GM12891 (cell line): Measurements from ENCODE around the gene RPL13A.

Source experiments
- DNase-seq: peaks from one replicate; pipeline ENCODE4 v3.0.0; 2011; ENCODE audit warnings: low spot score; ENCODE audit not compliant: insufficient read length
- FAIRE-seq: peaks from 2 replicates; lab custom pipeline; 2011; peaks lifted over from hg19 to GRCh38; lab: Jason Lieb, UNC
- PAX5 ChIP-seq: IDR thresholded peaks from 2 replicates; pipeline ENCODE4 v1.6.1; 2011; ENCODE audit warnings: low read length, moderate library complexity, mild to moderate bottlenecking; ENCODE audit not compliant: insufficient read depth, severe bottlenecking
- POLR2A ChIP-seq: IDR thresholded peaks from 2 replicates; pipeline ENCODE4 v1.6.1; 2011; ENCODE audit warnings: low read depth, low read length, control low read depth
- POLR2AphosphoS5 ChIP-seq: IDR thresholded peaks from 2 replicates; pipeline ENCODE4 v1.6.1; 2011; ENCODE audit warnings: low read depth, low read length, control low read depth
- POU2F2 ChIP-seq: IDR thresholded peaks from 2 replicates; pipeline ENCODE4 v1.6.1; 2011; ENCODE audit warnings: low read depth, mild to moderate bottlenecking, control low read depth, low read length, moderate library complexity
- SPI1 ChIP-seq: IDR thresholded peaks from 2 replicates; pipeline ENCODE4 v1.6.1; 2011; ENCODE audit warnings: low read depth, low read length, control low read depth
- TAF1 ChIP-seq: IDR thresholded peaks from 2 replicates; pipeline ENCODE4 v1.6.1; 2011; ENCODE audit warnings: low read depth, low read length, control low read depth

Gene RPL13A

DNA sequence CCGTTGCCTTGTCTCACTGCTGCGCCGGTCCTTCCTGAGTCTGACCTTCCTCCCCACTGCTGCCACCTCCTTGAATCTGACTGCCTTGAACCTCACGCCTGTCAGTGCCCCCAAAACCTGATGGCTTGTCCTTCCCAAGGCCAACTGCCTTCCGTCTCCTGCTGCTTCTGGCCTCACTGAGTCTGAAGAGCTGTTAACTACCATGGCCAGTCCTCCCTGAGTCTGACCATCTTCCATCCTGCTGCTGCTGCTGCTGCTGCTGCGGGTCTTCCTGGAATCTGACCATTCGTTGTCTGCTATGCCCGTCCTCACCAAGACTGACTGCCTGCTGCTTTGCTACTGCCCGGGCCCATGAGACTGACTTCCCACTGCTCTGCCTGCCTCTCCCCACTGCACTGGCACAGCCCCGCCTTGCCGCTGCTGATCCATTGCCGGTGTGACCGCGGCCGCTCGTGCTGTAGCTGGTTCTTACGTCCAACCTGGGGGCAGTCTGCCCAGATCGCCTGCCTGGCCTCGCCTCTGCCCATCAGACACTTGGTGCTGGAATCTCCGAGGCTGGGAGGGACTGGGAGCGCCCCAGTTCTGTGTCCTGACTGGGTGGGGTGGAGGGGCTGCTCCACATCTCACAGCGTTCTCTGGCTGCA, 37.5 kb downstream of the RPL13A start:
- TF ChIP-seq PAX5 (no peak), POLR2A (no peak), TAF1 (no peak), SPI1 (no peak), POU2F2 (no peak), POLR2AphosphoS5 (no peak)
- FAIRE-seq = no peak

DNA sequence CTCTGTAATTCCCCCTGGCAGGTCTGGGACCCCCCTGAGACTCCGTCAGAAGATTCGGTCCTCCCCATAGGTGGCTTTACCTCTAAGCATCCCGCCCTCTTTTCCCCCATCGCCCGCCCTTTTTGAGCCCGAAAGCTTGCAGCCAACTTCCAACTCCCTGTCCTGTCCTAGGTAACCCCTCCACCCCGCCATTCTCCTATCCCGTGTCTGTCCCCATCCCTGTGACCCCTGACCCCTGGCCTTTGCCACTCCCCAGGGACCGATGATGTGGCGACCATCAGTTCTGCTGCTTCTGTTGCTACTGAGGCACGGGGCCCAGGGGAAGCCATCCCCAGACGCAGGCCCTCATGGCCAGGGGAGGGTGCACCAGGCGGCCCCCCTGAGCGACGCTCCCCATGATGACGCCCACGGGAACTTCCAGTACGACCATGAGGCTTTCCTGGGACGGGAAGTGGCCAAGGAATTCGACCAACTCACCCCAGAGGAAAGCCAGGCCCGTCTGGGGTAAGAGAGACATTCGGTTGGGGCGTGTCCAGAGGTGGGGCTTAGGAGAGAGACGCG, 40.9 kb downstream of the RPL13A start:
- FAIRE-seq = no peak
- DNase-seq = no peak
- no peak for TF ChIP-seq TAF1
- no peak for TF ChIP-seq POU2F2
- no peak for TF ChIP-seq SPI1
- no peak for TF ChIP-seq POLR2AphosphoS5
- TF ChIP-seq PAX5 = no peak
- no peak for TF ChIP-seq POLR2A

More for the DNA sequence above, 37.5 kb downstream of the RPL13A start:
- no peak for DNase-seq

GRCh38 chr19:49530708-49531107, 43.3 kb downstream of the RPL13A start:
- DNase-seq = no peak

DNA sequence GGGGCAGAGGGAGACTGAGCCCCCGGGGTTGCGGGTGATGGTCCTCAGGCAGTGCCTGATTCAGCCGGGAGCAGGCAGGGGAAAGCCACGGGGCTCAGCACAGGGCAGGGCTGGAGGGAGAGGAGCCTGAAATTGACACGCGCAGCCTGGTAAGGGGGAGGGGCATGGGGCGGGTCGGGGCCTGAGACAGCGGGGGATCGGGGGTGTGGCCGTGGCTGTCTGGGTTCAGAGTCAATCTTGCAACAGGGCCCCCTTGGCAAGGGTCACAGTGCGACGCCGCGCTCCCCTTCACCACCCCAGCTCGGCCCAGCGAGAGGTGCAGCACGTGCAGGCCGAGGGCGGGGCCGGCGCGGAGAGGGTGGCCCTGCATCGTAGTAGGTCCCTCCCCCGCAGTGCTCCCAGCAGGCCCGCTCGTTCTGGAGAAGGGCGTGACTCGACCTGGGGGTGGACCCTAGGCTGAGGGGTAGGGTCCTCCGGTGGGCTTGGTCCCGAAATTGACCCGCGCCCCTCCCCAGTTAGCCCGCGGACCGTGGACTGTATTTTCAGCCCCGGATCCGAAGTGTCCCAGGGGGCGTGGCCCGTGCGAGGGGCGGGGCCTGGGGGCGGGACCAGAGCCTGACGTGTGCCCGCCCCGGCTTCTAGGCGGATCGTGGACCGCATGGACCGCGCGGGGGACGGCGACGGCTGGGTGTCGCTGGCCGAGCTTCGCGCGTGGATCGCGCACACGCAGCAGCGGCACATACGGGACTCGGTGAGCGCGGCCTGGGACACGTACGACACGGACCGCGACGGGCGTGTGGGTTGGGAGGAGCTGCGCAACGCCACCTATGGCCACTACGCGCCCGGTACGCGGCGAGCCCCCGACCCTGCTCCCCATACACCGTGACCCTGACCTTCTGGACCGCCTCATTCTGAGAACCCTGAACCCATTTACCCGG, 46.4 kb downstream of the RPL13A start:
- TF ChIP-seq TAF1 = no peak
- TF ChIP-seq POLR2AphosphoS5 = no peak
- TF ChIP-seq POLR2A = no peak
- peak; percentile 71 for DNase-seq

More at GRCh38 chr19:49530708-49531107, 43.3 kb downstream of the RPL13A start:
- TF ChIP-seq POLR2AphosphoS5 (no peak), POU2F2 (no peak), PAX5 (no peak), SPI1 (no peak), POLR2A (no peak), TAF1 (no peak)
- no peak for FAIRE-seq

DNA sequence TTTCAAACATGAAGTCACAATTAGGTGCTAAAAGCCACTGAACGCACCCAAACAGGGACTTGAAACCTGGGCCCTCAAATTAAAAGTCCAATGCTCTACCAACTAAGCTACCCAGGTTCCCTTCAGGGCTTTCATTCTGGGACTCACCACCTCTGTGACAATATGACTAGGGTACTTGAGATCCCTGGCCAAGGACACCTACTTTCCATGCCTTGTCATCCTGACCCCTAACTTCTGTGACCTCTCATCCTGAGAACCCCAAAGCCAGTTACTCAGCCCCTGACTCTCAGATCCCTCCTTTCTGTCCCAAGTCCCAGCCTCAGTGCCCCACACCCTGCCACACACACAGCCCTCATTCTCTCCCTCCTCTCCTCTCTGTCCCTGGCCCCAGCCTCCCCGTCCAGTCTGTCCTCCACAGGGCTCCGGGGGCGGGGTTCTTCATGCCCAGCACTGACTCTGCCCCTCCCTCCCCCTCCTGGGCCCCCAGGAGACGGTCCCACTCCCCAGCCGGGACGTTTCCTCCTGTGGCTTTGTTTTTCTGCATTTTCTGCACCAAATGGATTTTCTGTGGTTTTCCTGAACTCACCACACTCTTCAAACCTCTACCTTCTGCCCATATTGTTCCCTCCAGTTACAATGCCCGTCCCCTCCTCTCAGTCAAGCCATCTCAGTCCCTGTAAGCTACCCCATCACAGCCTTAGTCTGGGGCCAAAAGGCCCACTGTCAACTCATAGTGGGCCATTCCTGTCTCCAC, 47.4 kb downstream of the RPL13A start:
- FAIRE-seq = peak; percentile 64

More for the DNA sequence above, 46.4 kb downstream of the RPL13A start:
- FAIRE-seq = peak; percentile 94

GRCh38 chr19:49536921-49537462, 49.6 kb downstream of the RPL13A start:
- no peak for DNase-seq
- FAIRE-seq = no peak
- no peak for TF ChIP-seq SPI1
- TF ChIP-seq POLR2A = no peak
- no peak for TF ChIP-seq PAX5
- no peak for TF ChIP-seq POLR2AphosphoS5
- no peak for TF ChIP-seq POU2F2
- TF ChIP-seq TAF1 = no peak

More for the DNA sequence above, 47.4 kb downstream of the RPL13A start:
- no peak for DNase-seq
- TF ChIP-seq POLR2A = no peak
- no peak for TF ChIP-seq PAX5
- no peak for TF ChIP-seq POLR2AphosphoS5
- TF ChIP-seq SPI1 = no peak
- TF ChIP-seq TAF1 = no peak
- TF ChIP-seq POU2F2 = no peak

DNA sequence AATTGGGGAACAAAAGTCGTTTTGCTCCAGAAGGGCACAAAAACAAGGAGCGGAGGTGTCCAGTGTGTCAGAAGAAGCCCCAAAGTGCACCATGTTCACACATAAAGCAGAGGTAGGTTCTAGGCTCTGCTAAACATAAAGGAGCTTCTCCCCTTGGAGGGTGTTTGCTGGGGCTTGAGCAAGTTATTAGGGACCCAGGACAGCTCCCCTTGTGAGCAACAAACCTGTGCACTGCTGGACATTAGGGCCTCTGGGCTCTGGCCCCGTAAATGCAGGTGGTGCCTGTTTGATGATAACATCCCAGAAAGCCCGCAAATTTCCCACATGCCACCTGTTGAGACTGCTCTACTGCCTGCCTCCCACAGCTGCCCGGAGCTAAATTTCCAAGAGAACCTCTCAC, 51.2 kb downstream of the RPL13A start:
- TF ChIP-seq POLR2AphosphoS5 (no peak), POU2F2 (no peak), POLR2A (no peak), TAF1 (no peak), PAX5 (no peak), SPI1 (no peak)
- DNase-seq (no peak), FAIRE-seq (no peak)

GRCh38 chr19:49539192-49539952, 52.0 kb downstream of the RPL13A start:
- TF ChIP-seq TAF1 (no peak), POU2F2 (no peak), POLR2AphosphoS5 (no peak), POLR2A (no peak), SPI1 (no peak), PAX5 (no peak)
- FAIRE-seq (no peak), DNase-seq (no peak)
